Progenitor cell of endocrine pancreas (in vitro differentiated cells): Measurements from ENCODE around the gene INAFM1. TPM values are rescaled to one million over a fixed set of nuclear protein-coding genes. Genes with fewer than 3 reads are reported as not detected.
A peak's percentile ranks its signal among the peaks of the same experiment; 100 is the strongest.

Source experiments
- DNase-seq: peaks from one replicate; pipeline ENCODE4 v3.0.0; 2021; ENCODE audit warnings: low spot score; ENCODE audit not compliant: unreplicated experiment
- H3K27ac Mint-ChIP-seq: 2 replicates; pipeline ENCODE4 v1.8.0; 2021; ENCODE audit warnings: mild to moderate bottlenecking, moderate library complexity, mixed read lengths
- H3K27me3 Mint-ChIP-seq: 2 replicates; pipeline ENCODE4 v1.8.0; 2021; ENCODE audit warnings: mixed read lengths
- H3K36me3 Mint-ChIP-seq: 2 replicates; pipeline ENCODE4 v1.8.0; 2022; ENCODE audit warnings: mixed read lengths; ENCODE audit not compliant: insufficient read depth
- H3K4me1 Mint-ChIP-seq: 2 replicates; pipeline ENCODE4 v1.8.0; 2021; ENCODE audit warnings: low read depth, mixed read lengths
- H3K4me3 Mint-ChIP-seq: 2 replicates; pipeline ENCODE4 v1.8.0; 2021; ENCODE audit warnings: low read depth, mild to moderate bottlenecking, moderate library complexity, mixed read lengths
- H3K9me3 Mint-ChIP-seq: 2 replicates; pipeline ENCODE4 v1.8.0; 2021; ENCODE audit warnings: low read depth, mixed read lengths
- CTCF ChIP-seq: fragments of 200-600 bp; sonication (generic); IDR thresholded peaks from one replicate; pipeline ENCODE4 v1.5.0; 2021; ENCODE audit warnings: antibody characterized with exemption, mild to moderate bottlenecking; ENCODE audit not compliant: unreplicated experiment
- total RNA-seq: library from RNA; stranded (reverse); gene quantifications from 2 replicates; pipeline ENCODE4 v1.2.1, GENCODE V29; 2021

Gene INAFM1
- total RNA-seq, 1 donor from 2014 or later = 11.8 TPM

- H3K4me1 Mint-ChIP-seq = peaks cover 9% of the 10 kb centered on the region
- no peak overlapping the region for H3K4me3 Mint-ChIP-seq
- H3K9me3 Mint-ChIP-seq = no peaks in the 10 kb centered on the region
- H3K27me3 Mint-ChIP-seq = peaks cover 2% of the 10 kb centered on the region
- TF ChIP-seq CTCF = no peak
- peak overlapping the region; percentile 59 for H3K27ac Mint-ChIP-seq
- H3K36me3 Mint-ChIP-seq = peaks cover 19% of the 10 kb centered on the region
- no peak for DNase-seq
Measured at GRCh38 chr19:47270408-47270807, 4.3 kb upstream of the INAFM1 start.

- TF ChIP-seq CTCF = no peak
- Mint-ChIP-seq H3K4me1 (peaks cover 12% of the 10 kb centered on the region), H3K4me3 (no peak overlapping the region), H3K9me3 (no peaks in the 10 kb centered on the region), H3K27ac (no peak overlapping the region), H3K36me3 (peaks cover 19% of the 10 kb centered on the region), H3K27me3 (peaks cover 9% of the 10 kb centered on the region)
- no peak for DNase-seq
Measured at GRCh38 chr19:47271949-47272348, 2.7 kb upstream of the INAFM1 start.

- Mint-ChIP-seq H3K27ac (peak overlapping the region; percentile 94), H3K36me3 (peaks cover 17% of the 10 kb centered on the region), H3K27me3 (peaks cover 9% of the 10 kb centered on the region), H3K4me1 (peaks cover 12% of the 10 kb centered on the region), H3K9me3 (no peaks in the 10 kb centered on the region), H3K4me3 (peak overlapping the region; percentile 84)
- TF ChIP-seq CTCF = no peak
- DNase-seq = no peak
Measured at GRCh38 chr19:47272448-47273312, 2.0 kb upstream of the INAFM1 start.

- Mint-ChIP-seq H3K27me3 (peaks cover 12% of the 10 kb centered on the region), H3K9me3 (no peaks in the 10 kb centered on the region), H3K36me3 (peaks cover 17% of the 10 kb centered on the region)
Measured at GRCh38 chr19:47273313-47274070, 1.2 kb upstream of the INAFM1 start.

More at GRCh38 chr19:47273313-47274070, 1.2 kb upstream of the INAFM1 start:
- H3K4me3 Mint-ChIP-seq = peak overlapping the region; percentile 84
- peak overlapping the region; percentile 97 for H3K27ac Mint-ChIP-seq
- DNase-seq = peak; percentile 78
- no peak for TF ChIP-seq CTCF
- H3K4me1 Mint-ChIP-seq = peaks cover 12% of the 10 kb centered on the region
